Measurements from ENCODE around the gene CSTF1.
"Not testable (repeated sequence)": the region's sequence is repeated elsewhere in the genome, so short reads cannot be mapped to it uniquely, and the experiment has no call there.

Gene CSTF1

GRCh38 chr20:56389807-56390206 lies 2.6 kb upstream of the CSTF1 start:
- Histone ChIP-seq H3K9me3 (replicated peaks; ENCODE audit: insufficient read depth, low read length) (no peaks in the 10 kb centered on the region), H3F3A (ENCODE audit: insufficient read depth, low read length) (no peaks in the 10 kb centered on the region), H3K4me1 (ENCODE audit: low read length) (peaks cover 8% of the 10 kb centered on the region), H3K4me2 (ENCODE audit: low read depth, low read length) (no peak overlapping the region), H3K4me3 (ENCODE audit: low read length) (no peak overlapping the region), H3K27ac (ENCODE audit: low read length) (no peak overlapping the region), H3K9ac (ENCODE audit: low read length) (no peak overlapping the region), H3K9me2 (replicated peaks; ENCODE audit: insufficient read depth, low read length) (no peaks in the 10 kb centered on the region), H2AFZ (ENCODE audit: low read length) (no peak overlapping the region), H3K36me3 (replicated peaks; ENCODE audit: insufficient read depth, low read length) (0 out of 2 replicates have a peak, but pooled peaks cover 7% of the 10 kb centered on the region), H4K20me1 (ENCODE audit: insufficient read depth, low read length) (no peaks in the 10 kb centered on the region), H3K27me3 (replicated peaks; ENCODE audit: insufficient read depth, low read length) (no peaks in the 10 kb centered on the region), H3K79me2 (ENCODE audit: low read length) (peaks cover 84% of the 10 kb centered on the region)
- DNase-seq: no peak
- TF ChIP-seq EZH2phosphoT487 (IDR thresholded peaks at IDR 0.05; ENCODE audit: low read length): no peak
- no peak for TF ChIP-seq EZH2 (optimal IDR thresholded peaks at IDR 0.05; ENCODE audit: low read depth, low read length)
- no peak for TF ChIP-seq CTCF (IDR thresholded peaks at IDR 0.05; ENCODE audit: low read length)

- not testable (repeated sequence) for H4K20me1 ChIP-seq (ENCODE audit: insufficient read depth, low read length); DNase-seq; H3K27ac ChIP-seq (ENCODE audit: low read length); H3K9me3 ChIP-seq (replicated peaks; ENCODE audit: insufficient read depth, low read length); H3K9ac ChIP-seq (ENCODE audit: low read length); H3K4me1 ChIP-seq (ENCODE audit: low read length); H3K27me3 ChIP-seq (replicated peaks; ENCODE audit: insufficient read depth, low read length); H3K9me2 ChIP-seq (replicated peaks; ENCODE audit: insufficient read depth, low read length); H2AFZ ChIP-seq (ENCODE audit: low read length); H3F3A ChIP-seq (ENCODE audit: insufficient read depth, low read length); H3K36me3 ChIP-seq (replicated peaks; ENCODE audit: insufficient read depth, low read length)
- peaks cover 85% of the 10 kb centered on the region for H3K79me2 ChIP-seq (ENCODE audit: low read length)
- H3K4me2 ChIP-seq (ENCODE audit: low read depth, low read length): peak overlapping the region; percentile 65; the same call in 1 of the 2 replicates
- peak overlapping the region; percentile 97; the same call in 1 of the 2 replicates for H3K4me3 ChIP-seq (ENCODE audit: low read length)
Measured at GRCh38 chr20:56390396-56390795, 2.0 kb upstream of the CSTF1 start.

GRCh38 chr20:56391037-56391436 lies 1.4 kb upstream of the CSTF1 start:
- H3K9me2 ChIP-seq (replicated peaks; ENCODE audit: insufficient read depth, low read length): no peaks in the 10 kb centered on the region
- no peaks in the 10 kb centered on the region for H3F3A ChIP-seq (ENCODE audit: insufficient read depth, low read length)
- H3K79me2 ChIP-seq (ENCODE audit: low read length): peaks cover 87% of the 10 kb centered on the region
- H3K9me3 ChIP-seq (replicated peaks; ENCODE audit: insufficient read depth, low read length): no peaks in the 10 kb centered on the region
- TF ChIP-seq EZH2 (optimal IDR thresholded peaks at IDR 0.05; ENCODE audit: low read depth, low read length): no peak
- no peak for TF ChIP-seq CTCF (IDR thresholded peaks at IDR 0.05; ENCODE audit: low read length)
- H4K20me1 ChIP-seq (ENCODE audit: insufficient read depth, low read length): no peaks in the 10 kb centered on the region
- peak overlapping the region; percentile 65 for H3K4me2 ChIP-seq (ENCODE audit: low read depth, low read length)
- H3K27me3 ChIP-seq (replicated peaks; ENCODE audit: insufficient read depth, low read length): no peaks in the 10 kb centered on the region
- peak overlapping the region; percentile 90; the same call in 1 of the 2 replicates for H3K27ac ChIP-seq (ENCODE audit: low read length)
- H3K9ac ChIP-seq (ENCODE audit: low read length): peak overlapping the region; percentile 62
- H3K4me1 ChIP-seq (ENCODE audit: low read length): peaks cover 8% of the 10 kb centered on the region
- DNase-seq: no peak
- H2AFZ ChIP-seq (ENCODE audit: low read length): peak overlapping the region; percentile 79
- peak overlapping the region; percentile 97 for H3K4me3 ChIP-seq (ENCODE audit: low read length)
- H3K36me3 ChIP-seq (replicated peaks; ENCODE audit: insufficient read depth, low read length): peaks cover 15% of the 10 kb centered on the region; the same call in 1 of the 2 replicates

GRCh38 chr20:56391596-56392131 lies 781 bp upstream of the CSTF1 start:
- no peaks in the 10 kb centered on the region for H3F3A ChIP-seq (ENCODE audit: insufficient read depth, low read length)
- no peak for DNase-seq
- H3K27me3 ChIP-seq (replicated peaks; ENCODE audit: insufficient read depth, low read length): no peaks in the 10 kb centered on the region
- peaks cover 15% of the 10 kb centered on the region; the same call in 1 of the 2 replicates for H3K36me3 ChIP-seq (replicated peaks; ENCODE audit: insufficient read depth, low read length)
- H3K4me1 ChIP-seq (ENCODE audit: low read length): peaks cover 8% of the 10 kb centered on the region
- peak overlapping the region; percentile 97 for H3K4me3 ChIP-seq (ENCODE audit: low read length)
- H2AFZ ChIP-seq (ENCODE audit: low read length): peak overlapping the region; percentile 97
- peak overlapping the region; percentile 80 for H3K9ac ChIP-seq (ENCODE audit: low read length)
- peak overlapping the region; percentile 90; the same call in 1 of the 2 replicates for H3K27ac ChIP-seq (ENCODE audit: low read length)
- H4K20me1 ChIP-seq (ENCODE audit: insufficient read depth, low read length): no peaks in the 10 kb centered on the region
- H3K9me3 ChIP-seq (replicated peaks; ENCODE audit: insufficient read depth, low read length): no peaks in the 10 kb centered on the region
- H3K79me2 ChIP-seq (ENCODE audit: low read length): peaks cover 82% of the 10 kb centered on the region
- peak overlapping the region; percentile 65 for H3K4me2 ChIP-seq (ENCODE audit: low read depth, low read length)
- H3K9me2 ChIP-seq (replicated peaks; ENCODE audit: insufficient read depth, low read length): no peaks in the 10 kb centered on the region
- TF ChIP-seq CTCF (IDR thresholded peaks at IDR 0.05; ENCODE audit: low read length): no peak
- TF ChIP-seq EZH2 (optimal IDR thresholded peaks at IDR 0.05; ENCODE audit: low read depth, low read length): no peak
- no peak for TF ChIP-seq EZH2phosphoT487 (IDR thresholded peaks at IDR 0.05; ENCODE audit: low read length)

Data from MM.1S (cell line).